T-cell (primary cell): ENCODE data around the gene ZSWIM4. TPM values are rescaled to one million over a fixed set of nuclear protein-coding genes. Genes with fewer than 3 reads are reported as not detected.
"Not testable (repeated sequence)": the region's sequence is repeated elsewhere in the genome, so short reads cannot be mapped to it uniquely, and the experiment has no call there.

Experiments
- ATAC-seq, 4 experiments: fragments of 200-7000 bp in 3 of 4; fragments of 150-1000 bp in 1 of 4; cut with Tn5 transposase; replicated peaks in 1 of 4; 1 replicate in 3 of 4; 2 replicates in 1 of 4; pipeline ENCODE4 v1.10.0; 2021; ENCODE audit warnings: moderate library complexity in 3 of 4, mild to moderate bottlenecking in 2 of 4, moderate number of reproducible peaks in 1 of 4
- CTCF ChIA-PET, 2 donors: fragments of 300-600 bp; sonication (Branson Sonifier 250); formaldehyde crosslinking; loops; one replicate each; lab custom pipeline; 2022; ENCODE audit warnings: antibody characterized with exemption in 2 of 2; lab: Charles Lee
- POLR2A ChIA-PET, 2 donors: fragments of 300-600 bp; sonication (Branson Sonifier 250); formaldehyde crosslinking; loops; one replicate each; lab custom pipeline; 2022; ENCODE audit warnings: antibody characterized with exemption in 2 of 2; lab: Charles Lee
- DNase-seq, 35 experiments: peaks; one replicate each; pipeline versions ENCODE4 v3.0.0 to v3.0.0-alpha.2; 2013 to 2023
- H3K27ac ChIP-seq: one replicate; pipeline ENCODE4 v1.5.1; 2013; ENCODE audit warnings: low read length
- H3K27me3 ChIP-seq, 2 experiments: replicated peaks in 1 of 2; 1 replicate in 1 of 2; 2 replicates in 1 of 2; pipeline versions ENCODE4 v1.6.1 to v1.7.0; 2013; ENCODE audit warnings: low read length in 1 of 2, mixed read lengths in 1 of 2; ENCODE audit not compliant: control insufficient read depth in 2 of 2, insufficient read depth in 2 of 2; ENCODE audit errors: extremely low read depth in 1 of 2
- H3K36me3 ChIP-seq, 2 donors: 1 replicate in 1 of 2; 2 replicates in 1 of 2; pipeline versions ENCODE4 v1.6.1 to v1.7.0; 2013; ENCODE audit warnings: low read length in 1 of 2; ENCODE audit not compliant: control insufficient read depth in 2 of 2, insufficient read depth in 1 of 2; ENCODE audit errors: extremely low read depth in 1 of 2
- H3K4me1 ChIP-seq, 2 experiments: 1 replicate in 1 of 2; 2 replicates in 1 of 2; pipeline versions ENCODE4 v1.6.1 to v1.7.0; 2013; ENCODE audit warnings: low read length in 2 of 2, mixed read lengths in 1 of 2; ENCODE audit not compliant: insufficient read depth in 2 of 2, control insufficient read depth in 1 of 2; ENCODE audit errors: extremely low read depth in 1 of 2
- H3K4me3 ChIP-seq, 2 donors: 1 replicate in 1 of 2; 2 replicates in 1 of 2; pipeline versions ENCODE4 v1.5.1 to v1.7.0; 2013; ENCODE audit warnings: mild to moderate bottlenecking in 2 of 2, low read length in 1 of 2, moderate library complexity in 1 of 2; ENCODE audit not compliant: control insufficient read depth in 1 of 2; ENCODE audit errors: extremely low read depth in 1 of 2
- H3K9me3 ChIP-seq: 2 replicates; pipeline ENCODE4 v1.7.0; 2013
- H3K27ac Mint-ChIP-seq, 2 donors: one replicate each; pipeline ENCODE4 v1.8.0; 2020 to 2021; ENCODE audit warnings: mild to moderate bottlenecking in 2 of 2, mixed read lengths in 2 of 2
- H3K27me3 Mint-ChIP-seq, 2 donors: one replicate each; pipeline ENCODE4 v1.8.0; 2021 to 2022; ENCODE audit warnings: mixed read lengths in 2 of 2
- H3K36me3 Mint-ChIP-seq: one replicate; pipeline ENCODE4 v1.8.0; 2021; ENCODE audit warnings: mixed read lengths
- H3K4me1 Mint-ChIP-seq, 3 donors: one replicate each; pipeline ENCODE4 v1.8.0; 2020 to 2022; ENCODE audit warnings: mixed read lengths in 3 of 3, mild to moderate bottlenecking in 1 of 3
- H3K4me3 Mint-ChIP-seq, 3 donors: one replicate each; pipeline ENCODE4 v1.8.0; 2020 to 2022; ENCODE audit warnings: mild to moderate bottlenecking in 3 of 3, mixed read lengths in 3 of 3, moderate library complexity in 3 of 3
- H3K9me3 Mint-ChIP-seq, 3 donors: one replicate each; pipeline ENCODE4 v1.8.0; 2020 to 2022; ENCODE audit warnings: mixed read lengths in 3 of 3
- WGBS: methylation state at CpG from one replicate; pipeline ENCODE4 v1.1.5; 2013; ENCODE audit warnings: missing lambda C conversion rate; ENCODE audit not compliant: insufficient coverage; 5-methylcytosine and 5-hydroxymethylcytosine counted together
- total RNA-seq, 35 experiments: library from RNA in 6 of 35; stranded (reverse) in 6 of 35; fragments of 120-200 nt in 1 of 35; gene quantifications; one replicate each; pipeline versions ENCODE4 v1.2.1 to v1.2.4 and lab custom pipeline; 2013 to 2026

The ZSWIM4 gene
- total RNA-seq, 5 donors from 2014 or later (not counting 1 experiment from before 2014, with no cell fraction given) = 5.4 to 9.8 (median 9.0) TPM

DNA sequence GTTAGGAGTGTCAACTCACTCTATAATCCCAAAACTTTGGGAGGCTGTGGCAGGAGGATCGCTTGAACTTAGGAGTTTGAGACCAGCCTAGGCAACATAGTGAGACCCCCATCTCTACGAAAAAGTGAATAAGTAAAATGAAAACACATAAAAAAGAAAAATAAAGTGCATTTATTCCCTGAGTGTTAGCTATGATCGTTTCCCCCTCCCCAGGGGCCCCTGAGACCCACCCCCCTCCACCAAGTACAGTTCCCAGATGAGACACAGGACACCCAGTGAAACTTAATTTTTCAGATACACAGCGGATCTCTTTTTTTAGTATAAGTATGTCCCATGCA lies 53.1 kb downstream of the ZSWIM4 start:
- no peaks in the 10 kb centered on the region for H3K36me3 Mint-ChIP-seq
- ChIA-PET CTCF (interaction anchor here in 1 of 2 donors (1.8 kb wide), 1 partner anchor 11 kb away, joined by 8 read pairs; no protein-coding TSS in a partner anchor), POLR2A (interaction anchor here (0.8 to 2.7 kb wide), 2 partner anchors 9 to 11 kb away, joined by 3 to 22 read pairs; no protein-coding TSS in a partner anchor)
- Histone ChIP-seq H3K4me1 (peaks cover 13 to 78% of the 10 kb centered on the region in 2 experiments), H3K4me3 (no peak overlapping the region), H3K36me3 (no peaks in the 10 kb centered on the region), H3K9me3 (no peaks in the 10 kb centered on the region), H3K27ac (peak overlapping the region; percentile 100), H3K27me3 (peaks cover 0 to 2% of the 10 kb centered on the region in 2 experiments)
- no peak for ATAC-seq
- peak overlapping the region in 1 of 2 donors; percentile 49 for H3K27ac Mint-ChIP-seq
- H3K4me1 Mint-ChIP-seq = peaks cover 44 to 61% (median 56%) of the 10 kb centered on the region in 3 donors
- no peak for DNase-seq
- no CpG with 5 or more reads among the region's 4 CpGs for WGBS
- H3K27me3 Mint-ChIP-seq = no peaks in the 10 kb centered on the region
- H3K9me3 Mint-ChIP-seq = no peaks in the 10 kb centered on the region
- peak overlapping the region in 2 of 3 donors; percentile 6 to 83 for H3K4me3 Mint-ChIP-seq

DNA sequence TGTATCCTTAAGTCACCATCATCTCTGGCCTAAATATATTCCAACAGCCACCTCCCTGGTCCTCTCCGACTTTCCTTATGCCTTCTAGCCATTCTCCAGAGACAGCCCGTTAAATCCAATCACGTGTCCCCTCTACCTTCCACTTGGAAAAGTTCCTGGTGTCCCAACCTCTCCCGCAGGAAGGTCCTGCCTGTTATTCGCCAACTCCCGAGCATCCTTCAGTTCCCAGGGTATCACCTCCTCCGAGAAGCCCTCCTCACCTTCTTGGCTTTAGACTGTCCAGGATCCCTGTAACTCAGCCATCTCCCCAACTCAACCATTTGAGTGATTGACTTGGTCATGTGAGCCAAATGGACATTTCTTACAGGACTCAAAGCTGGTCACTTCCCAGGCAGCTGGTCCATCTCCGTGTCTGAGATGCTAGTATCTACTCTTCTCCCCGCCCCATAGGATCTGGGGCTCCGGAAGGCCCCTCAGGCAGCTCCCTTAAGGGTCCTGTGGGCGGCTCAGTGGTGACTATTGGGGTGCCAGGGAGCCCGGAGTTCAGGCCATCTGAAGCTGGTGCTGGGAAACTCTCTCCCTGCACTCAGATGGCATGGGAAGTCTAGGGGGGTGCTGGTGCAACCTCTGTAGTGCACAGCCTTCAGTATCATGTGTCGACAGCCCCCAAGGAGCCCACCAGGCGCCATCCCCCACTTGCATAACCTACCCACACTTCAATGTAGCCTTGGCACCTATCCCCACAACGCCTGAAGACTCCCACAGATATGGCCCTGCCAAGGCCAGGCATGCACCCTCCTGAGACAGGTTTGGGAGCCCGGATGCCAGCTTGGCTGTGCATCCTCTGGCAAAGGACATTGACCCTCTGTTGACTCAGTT lies 53.8 kb downstream of the ZSWIM4 start:
- POLR2A ChIA-PET = interaction anchor here (0.5 to 1.0 kb wide), 3 partner anchors 13 to 509 kb away, joined by 3 to 4 read pairs (median 3); no protein-coding TSS in a partner anchor
- Mint-ChIP-seq H3K27ac (peak overlapping the region; percentile 81 to 88), H3K27me3 (no peaks in the 10 kb centered on the region), H3K4me3 (peak overlapping the region; percentile 29 to 83 (median 49)), H3K9me3 (no peaks in the 10 kb centered on the region), H3K36me3 (no peaks in the 10 kb centered on the region), H3K4me1 (peaks cover 39 to 56% (median 51%) of the 10 kb centered on the region in 3 donors)
- Histone ChIP-seq H3K27me3 (peaks cover 0 to 2% of the 10 kb centered on the region in 2 experiments), H3K4me3 (no peak overlapping the region), H3K9me3 (no peaks in the 10 kb centered on the region), H3K27ac (peak overlapping the region; percentile 38), H3K36me3 (no peaks in the 10 kb centered on the region), H3K4me1 (peaks cover 12 to 70% of the 10 kb centered on the region in 2 experiments)
- CTCF ChIA-PET = interaction anchor here in 1 of 2 donors (1.8 kb wide), 1 partner anchor 12 kb away, joined by 8 read pairs; no protein-coding TSS in a partner anchor
- WGBS = 95% methylated on average over 11 of the region's 16 CpGs
- DNase-seq (no peak), ATAC-seq (no peak)

DNA sequence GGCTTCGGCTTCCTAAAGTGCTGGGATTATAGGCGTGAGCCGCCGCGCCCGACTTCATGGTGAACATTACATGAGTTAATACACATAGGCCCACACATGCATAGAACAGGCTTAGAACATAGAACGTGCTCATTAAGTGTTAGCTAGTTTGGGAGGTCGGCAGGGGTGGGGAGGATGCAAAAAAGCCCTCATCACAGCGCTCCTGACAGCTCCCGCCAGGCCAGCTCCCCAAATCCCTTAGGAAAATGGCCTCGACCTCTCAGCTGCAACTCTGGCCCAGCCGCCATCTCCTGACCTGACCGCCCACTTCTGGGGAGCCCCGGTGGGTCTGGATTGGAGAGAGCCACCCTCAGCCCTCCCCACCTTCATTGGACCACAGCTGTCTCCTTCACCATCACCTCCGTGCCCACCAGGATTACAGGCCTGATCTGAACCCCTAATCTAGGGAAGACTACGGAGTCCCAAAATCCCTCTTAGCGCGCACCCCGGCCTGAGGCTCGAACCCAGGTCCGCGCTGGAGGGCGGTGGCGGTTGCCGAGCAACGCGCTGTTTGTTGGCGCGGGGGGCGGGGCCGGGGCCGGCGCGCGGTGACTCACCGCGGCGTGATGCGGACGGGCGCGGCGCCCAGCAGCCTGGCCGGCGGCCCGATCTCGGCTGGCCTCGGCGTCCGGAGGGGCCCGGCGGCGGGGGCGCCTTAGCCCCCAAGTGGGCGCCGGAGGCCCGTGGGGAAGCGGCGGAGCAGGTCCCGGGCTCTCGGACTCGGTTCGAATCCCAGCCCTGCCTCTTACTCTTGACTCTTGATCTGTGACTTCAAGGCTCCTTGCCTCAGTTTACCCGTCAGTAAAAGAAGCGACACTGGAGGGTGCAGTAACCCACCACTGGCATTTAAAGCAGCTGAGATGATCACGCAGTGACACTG lies 55.0 kb downstream of the ZSWIM4 start:
- H3K9me3 ChIP-seq = no peaks in the 10 kb centered on the region
- DNase-seq = peak in 21 of 35 experiments; percentile 38 to 81 (median 55)
- 23% methylated on average over 63 of the region's 66 CpGs for WGBS
- H3K4me3 ChIP-seq = peak overlapping the region in 1 of 2 donors; percentile 30
- peaks cover 8 to 58% of the 10 kb centered on the region in 2 experiments for H3K4me1 ChIP-seq
- no peaks in the 10 kb centered on the region for H3K36me3 ChIP-seq
- Mint-ChIP-seq H3K27ac (peak overlapping the region; percentile 93 to 94), H3K4me1 (peaks cover 27 to 44% (median 40%) of the 10 kb centered on the region in 3 donors), H3K27me3 (no peaks in the 10 kb centered on the region), H3K9me3 (no peaks in the 10 kb centered on the region), H3K4me3 (peak overlapping the region; percentile 42 to 80 (median 67)), H3K36me3 (no peaks in the 10 kb centered on the region)
- ChIA-PET CTCF (interaction anchor here in 1 of 2 donors (0.6 kb wide), 1 partner anchor 12 kb away, joined by 3 read pairs; no protein-coding TSS in a partner anchor), POLR2A (interaction anchor here in 1 of 2 donors (0.6 to 1.0 kb wide), 2 partner anchors 10 to 53 kb away, joined by 3 read pairs; no protein-coding TSS in a partner anchor)
- peak in 1 of 4 experiments; percentile 9 for ATAC-seq
- H3K27ac ChIP-seq = peak overlapping the region; percentile 97
- H3K27me3 ChIP-seq = peaks cover 0 to 2% of the 10 kb centered on the region in 2 experiments

DNA sequence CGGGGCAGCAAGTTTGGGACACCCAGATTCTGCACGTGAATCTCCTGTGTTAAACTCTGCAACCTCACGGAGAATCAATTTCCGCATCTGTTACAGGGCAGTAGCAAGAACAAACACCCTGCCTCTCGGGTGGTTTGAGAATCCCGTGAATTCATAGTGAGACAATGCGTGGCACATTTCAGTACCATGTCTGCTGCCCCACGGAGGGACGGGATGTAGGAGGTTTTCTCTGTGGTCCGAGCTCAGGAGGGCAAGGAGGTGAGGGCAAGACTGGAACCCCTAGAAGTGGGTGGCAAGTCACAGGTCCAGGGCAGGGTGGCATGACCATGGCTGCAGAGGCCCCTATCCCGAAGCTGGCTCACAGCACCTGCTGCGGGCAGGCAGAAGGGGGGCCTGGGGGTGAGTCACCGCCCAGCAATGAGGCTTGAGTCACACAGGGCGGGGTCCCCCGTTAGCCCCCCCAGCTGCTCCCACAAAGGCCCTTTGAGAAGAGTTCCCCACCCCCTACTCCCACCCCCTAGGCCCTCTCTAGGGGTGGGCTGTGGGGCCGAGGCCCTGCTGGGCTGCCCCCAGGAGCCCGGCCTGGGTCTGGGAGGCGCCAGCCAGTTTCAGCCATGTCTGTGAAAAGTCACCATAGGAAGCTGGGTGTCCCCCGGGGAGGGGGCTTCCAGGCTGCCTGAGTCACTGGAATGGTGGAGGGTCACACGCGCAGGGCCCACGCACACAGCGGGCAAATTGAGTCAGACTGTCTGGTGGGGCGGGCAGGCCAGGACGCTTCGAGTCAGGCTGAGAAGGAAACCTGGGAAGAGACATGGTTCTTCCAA lies 55.9 kb downstream of the ZSWIM4 start:
- ATAC-seq (peak in 3 of 4 experiments; percentile 15 to 23 (median 17)), DNase-seq (peak in 12 of 35 experiments; percentile 28 to 78 (median 48))
- WGBS = 61% methylated on average over 22 of the region's 26 CpGs
- ChIA-PET CTCF (interaction anchor here in 1 of 2 donors (0.6 kb wide), 1 partner anchor 11 kb away, joined by 3 read pairs; no protein-coding TSS in a partner anchor), POLR2A (interaction anchor here in 1 of 2 donors (0.6 kb wide), 1 partner anchor 91 kb away, joined by 3 read pairs; no protein-coding TSS in a partner anchor)
- peaks cover 0 to 2% of the 10 kb centered on the region in 2 experiments for H3K27me3 ChIP-seq
- H3K36me3 Mint-ChIP-seq = no peaks in the 10 kb centered on the region
- peak overlapping the region; percentile 97 for H3K27ac ChIP-seq
- no peaks in the 10 kb centered on the region for H3K9me3 Mint-ChIP-seq
- no peaks in the 10 kb centered on the region for H3K9me3 ChIP-seq
- peak overlapping the region; percentile 93 to 94 for H3K27ac Mint-ChIP-seq
- H3K4me1 ChIP-seq = peaks cover 4 to 51% of the 10 kb centered on the region in 2 experiments
- peak overlapping the region; percentile 42 to 80 (median 67) for H3K4me3 Mint-ChIP-seq
- no peaks in the 10 kb centered on the region for H3K36me3 ChIP-seq
- peak overlapping the region in 1 of 2 donors; percentile 30 for H3K4me3 ChIP-seq
- peaks cover 18 to 36% (median 33%) of the 10 kb centered on the region in 3 donors for H3K4me1 Mint-ChIP-seq
- no peaks in the 10 kb centered on the region for H3K27me3 Mint-ChIP-seq

DNA sequence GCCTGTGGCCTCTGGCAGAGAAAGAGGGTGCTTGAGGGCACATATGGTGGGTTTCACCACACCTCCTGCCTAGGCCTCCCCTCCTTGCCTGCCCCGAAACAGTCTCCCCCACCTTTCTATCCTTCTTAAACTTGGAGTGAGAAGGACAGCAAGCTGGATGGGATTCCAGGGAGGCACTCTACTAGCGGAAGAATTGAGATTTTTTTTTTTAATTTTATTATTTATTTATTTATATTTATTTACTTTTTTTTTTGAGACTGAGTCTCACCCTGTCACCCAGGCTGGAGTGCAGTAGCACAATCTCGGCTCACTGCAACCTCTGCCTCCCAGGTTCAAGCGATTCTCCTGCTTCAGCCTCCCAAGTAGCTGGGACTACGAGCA lies 56.5 kb downstream of the ZSWIM4 start:
- Histone ChIP-seq H3K27ac (peak overlapping the region; percentile 97), H3K4me1 (peaks cover 4 to 45% of the 10 kb centered on the region in 2 experiments)
- H3K4me3 Mint-ChIP-seq, DNase-seq, H3K9me3 ChIP-seq, H3K27me3 Mint-ChIP-seq, H3K36me3 Mint-ChIP-seq, H3K36me3 ChIP-seq, H3K9me3 Mint-ChIP-seq, H3K27me3 ChIP-seq, H3K4me3 ChIP-seq, ATAC-seq: not testable (repeated sequence)
- Mint-ChIP-seq H3K27ac (peak overlapping the region in 1 of 2 donors; percentile 43), H3K4me1 (peaks cover 12 to 30% (median 27%) of the 10 kb centered on the region in 3 donors)
- no CpG with 5 or more reads among the region's 5 CpGs for WGBS
- POLR2A ChIA-PET = interaction anchor here (0.6 to 0.7 kb wide), 3 partner anchors 12 to 91 kb away, joined by 3 to 4 read pairs (median 3); no protein-coding TSS in a partner anchor
- CTCF ChIA-PET = interaction anchor here in 1 of 2 donors (2.1 kb wide), 1 partner anchor 10 kb away, joined by 4 read pairs; no protein-coding TSS in a partner anchor
